GM18858 (cell line): ENCODE results near the gene KCNIP4.

ENCODE experiments used
- ATAC-seq: cut with Tn5 transposase; IDR thresholded peaks from one replicate; pipeline ENCODE4 v1.9.1; 2021; ENCODE audit not compliant: unreplicated experiment

Gene KCNIP4

GRCh38 chr4:21097865-21098264, 850.7 kb downstream of the KCNIP4 start:
- no peak for ATAC-seq

GRCh38 chr4:21097026-21097425, 851.5 kb downstream of the KCNIP4 start:
- no peak for ATAC-seq

GRCh38 chr4:21092531-21092930, 856.0 kb downstream of the KCNIP4 start:
- ATAC-seq: no peak

- no peak for ATAC-seq
Measured at GRCh38 chr4:21090094-21090666, 858.4 kb downstream of the KCNIP4 start.

GRCh38 chr4:21083413-21083812, 865.2 kb downstream of the KCNIP4 start:
- ATAC-seq: no peak

GRCh38 chr4:21077967-21078366, 870.6 kb downstream of the KCNIP4 start:
- ATAC-seq: no peak

GRCh38 chr4:21067351-21067750, 881.2 kb downstream of the KCNIP4 start:
- ATAC-seq: no peak

- no peak for ATAC-seq
Measured at GRCh38 chr4:21061902-21062301, 886.7 kb downstream of the KCNIP4 start.

GRCh38 chr4:21046141-21046540, 902.4 kb downstream of the KCNIP4 start:
- no peak for ATAC-seq

GRCh38 chr4:21045119-21045518, 903.5 kb downstream of the KCNIP4 start:
- ATAC-seq: no peak

GRCh38 chr4:21041708-21042107, 906.9 kb downstream of the KCNIP4 start:
- ATAC-seq: no peak

GRCh38 chr4:21034728-21035127, 913.8 kb downstream of the KCNIP4 start:
- no peak for ATAC-seq

- no peak for ATAC-seq
Measured at GRCh38 chr4:21032089-21032645, 916.4 kb downstream of the KCNIP4 start.

GRCh38 chr4:21018817-21019216, 929.8 kb downstream of the KCNIP4 start:
- no peak for ATAC-seq

- no peak for ATAC-seq
Measured at GRCh38 chr4:21013501-21013900, 935.1 kb downstream of the KCNIP4 start.

- ATAC-seq: no peak
Measured at GRCh38 chr4:21012851-21013331, 935.7 kb downstream of the KCNIP4 start.

GRCh38 chr4:21011106-21011505, 937.5 kb downstream of the KCNIP4 start:
- ATAC-seq: no peak

- no peak for ATAC-seq
Measured at GRCh38 chr4:21009956-21010355, 938.6 kb downstream of the KCNIP4 start.

- no peak for ATAC-seq
Measured at GRCh38 chr4:21005647-21006046, 942.9 kb downstream of the KCNIP4 start.

GRCh38 chr4:21002976-21003375, 945.6 kb downstream of the KCNIP4 start:
- no peak for ATAC-seq

- no peak for ATAC-seq
Measured at GRCh38 chr4:21002286-21002685, 946.3 kb downstream of the KCNIP4 start.

GRCh38 chr4:21001490-21001889, 947.1 kb downstream of the KCNIP4 start:
- no peak for ATAC-seq

GRCh38 chr4:20997886-20998285, 950.7 kb downstream of the KCNIP4 start:
- no peak for ATAC-seq
